HG03439 (cell line): Measurements from ENCODE around the gene YTHDF1.
"Not testable (repeated sequence)": the region's sequence is repeated elsewhere in the genome, so short reads cannot be mapped to it uniquely, and the experiment has no call there.

Experiments used
- ATAC-seq: cut with Tn5 transposase; IDR thresholded peaks from one replicate; pipeline ENCODE4 v1.9.1; 2021; ENCODE audit warnings: mild to moderate bottlenecking, moderate library complexity; ENCODE audit not compliant: unreplicated experiment

Gene YTHDF1

DNA sequence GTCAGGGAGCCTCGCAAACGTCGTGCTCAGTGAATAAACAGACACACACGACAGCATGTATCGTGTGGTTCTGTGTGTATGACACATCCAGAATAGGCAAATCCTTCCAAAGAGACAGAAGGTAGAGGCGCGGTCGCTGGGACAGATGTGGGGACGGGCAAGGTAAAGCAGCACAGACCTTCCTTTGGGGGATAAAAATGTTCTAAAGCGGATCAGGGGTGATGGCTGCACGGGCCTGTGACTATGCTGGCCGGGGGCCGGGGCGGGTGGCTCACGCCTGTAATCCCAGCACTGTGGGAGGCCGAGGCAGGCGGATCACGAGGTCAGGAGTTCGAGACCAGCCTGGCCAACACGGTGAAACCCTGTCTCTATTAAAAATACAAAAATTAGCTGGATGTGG is 56.7 kb downstream of the YTHDF1 start:
- not testable (repeated sequence) for ATAC-seq

DNA sequence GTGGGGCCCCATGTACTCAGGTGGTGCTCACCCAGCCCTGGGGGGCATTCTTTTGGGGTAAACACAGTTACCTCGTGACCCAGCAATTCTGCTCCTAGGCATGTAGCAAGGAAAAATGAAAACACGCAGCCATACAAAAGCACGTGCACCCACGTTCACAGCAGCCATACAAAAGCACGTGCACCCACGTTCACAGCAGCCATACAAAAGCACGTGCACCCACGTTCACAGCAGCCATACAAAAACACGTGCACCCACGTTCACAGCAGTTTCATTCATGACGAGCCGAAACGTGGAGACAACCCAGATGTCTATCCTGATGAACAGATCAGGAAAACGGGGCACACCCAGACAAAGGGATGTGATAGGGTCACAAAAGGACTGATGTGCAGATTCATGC is 57.1 kb downstream of the YTHDF1 start:
- no peak for ATAC-seq

DNA sequence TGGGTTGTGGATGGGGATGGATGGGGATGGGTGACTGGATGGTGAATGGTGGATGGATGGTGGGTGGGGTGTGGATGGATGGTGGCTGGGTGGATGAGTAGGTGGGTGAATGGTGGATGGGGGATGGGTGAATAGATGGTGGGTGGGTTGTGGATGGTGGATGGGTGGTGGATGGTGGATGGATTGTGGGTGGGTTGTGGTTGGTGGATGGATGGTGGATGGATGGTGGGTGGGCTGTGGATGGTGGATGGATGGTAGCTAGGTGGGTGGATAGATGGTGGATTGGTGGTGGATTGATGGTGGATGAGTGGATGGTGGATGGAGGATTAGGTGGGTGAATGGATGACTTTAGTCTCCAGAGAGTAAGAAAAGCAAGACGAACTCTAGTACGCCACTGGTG is 57.6 kb downstream of the YTHDF1 start:
- no peak for ATAC-seq

DNA sequence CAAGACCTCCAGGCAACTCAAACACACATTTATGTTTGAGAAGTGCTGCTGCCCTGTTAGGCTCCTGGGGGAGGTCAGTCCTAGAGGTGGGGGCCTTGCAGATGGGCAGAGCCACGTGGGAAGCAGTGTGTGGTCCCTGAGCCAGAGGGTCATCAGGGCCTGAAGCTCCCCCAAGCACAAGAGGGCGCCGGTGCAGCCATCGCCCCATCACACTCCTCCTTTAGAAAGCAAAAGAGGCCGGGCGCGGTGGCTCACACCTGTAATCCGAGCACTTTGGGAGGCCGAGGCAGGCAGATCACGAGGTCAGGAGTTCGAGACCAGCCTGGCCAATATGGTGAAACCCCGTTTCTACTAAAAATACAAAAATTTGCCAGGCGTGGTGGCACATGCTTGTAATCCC is 58.5 kb downstream of the YTHDF1 start:
- ATAC-seq: not testable (repeated sequence)

DNA sequence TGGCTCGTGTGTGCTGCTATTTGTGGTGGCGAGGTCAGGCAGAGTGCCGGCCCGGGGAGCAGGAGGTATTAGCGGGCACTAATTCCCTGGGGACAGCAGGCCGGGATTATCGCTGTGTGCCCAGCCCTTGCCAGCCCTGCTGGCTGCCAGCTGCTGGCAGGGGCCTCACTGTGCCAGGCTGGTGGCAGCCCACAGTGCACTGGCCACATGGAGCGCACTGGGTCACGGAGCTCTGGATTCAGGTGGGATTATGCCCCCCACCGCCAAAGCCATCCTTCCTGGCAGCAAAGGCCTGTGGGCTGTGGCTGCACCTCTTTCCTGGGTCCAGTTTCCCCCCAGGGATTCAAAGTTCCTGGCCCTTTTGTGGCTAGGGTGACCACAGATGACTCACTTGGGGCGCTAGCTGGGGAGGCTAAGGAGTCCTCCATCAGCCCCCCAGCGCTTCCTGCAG is 59.7 kb downstream of the YTHDF1 start:
- no peak for ATAC-seq

GRCh38 chr20:63155266-63156165 is 60.4 kb downstream of the YTHDF1 start:
- no peak for ATAC-seq

DNA sequence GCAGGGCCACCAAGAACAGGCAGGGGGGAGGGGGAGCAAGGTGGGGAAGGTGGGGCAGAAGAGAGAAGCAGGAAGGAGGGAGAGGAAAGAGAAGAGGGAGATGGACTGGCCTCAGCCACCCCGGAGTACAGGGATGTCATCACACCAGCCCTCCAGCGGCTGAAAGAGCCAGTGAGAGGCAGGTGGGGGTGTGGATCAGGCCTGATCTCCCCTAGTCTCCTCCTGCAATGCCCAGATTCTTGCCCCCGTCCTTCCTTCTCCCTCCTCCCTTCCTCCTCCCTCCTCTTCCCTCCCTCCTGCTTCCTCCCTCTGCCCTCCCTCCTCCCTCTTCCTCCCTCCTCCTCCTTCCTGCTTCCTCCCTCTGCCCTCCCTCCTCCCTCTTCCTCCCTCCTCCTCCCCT is 61.5 kb downstream of the YTHDF1 start:
- no peak for ATAC-seq

GRCh38 chr20:63153254-63154221 is 62.4 kb downstream of the YTHDF1 start:
- ATAC-seq: no peak

GRCh38 chr20:63152322-63153253 is 63.3 kb downstream of the YTHDF1 start:
- no peak for ATAC-seq

DNA sequence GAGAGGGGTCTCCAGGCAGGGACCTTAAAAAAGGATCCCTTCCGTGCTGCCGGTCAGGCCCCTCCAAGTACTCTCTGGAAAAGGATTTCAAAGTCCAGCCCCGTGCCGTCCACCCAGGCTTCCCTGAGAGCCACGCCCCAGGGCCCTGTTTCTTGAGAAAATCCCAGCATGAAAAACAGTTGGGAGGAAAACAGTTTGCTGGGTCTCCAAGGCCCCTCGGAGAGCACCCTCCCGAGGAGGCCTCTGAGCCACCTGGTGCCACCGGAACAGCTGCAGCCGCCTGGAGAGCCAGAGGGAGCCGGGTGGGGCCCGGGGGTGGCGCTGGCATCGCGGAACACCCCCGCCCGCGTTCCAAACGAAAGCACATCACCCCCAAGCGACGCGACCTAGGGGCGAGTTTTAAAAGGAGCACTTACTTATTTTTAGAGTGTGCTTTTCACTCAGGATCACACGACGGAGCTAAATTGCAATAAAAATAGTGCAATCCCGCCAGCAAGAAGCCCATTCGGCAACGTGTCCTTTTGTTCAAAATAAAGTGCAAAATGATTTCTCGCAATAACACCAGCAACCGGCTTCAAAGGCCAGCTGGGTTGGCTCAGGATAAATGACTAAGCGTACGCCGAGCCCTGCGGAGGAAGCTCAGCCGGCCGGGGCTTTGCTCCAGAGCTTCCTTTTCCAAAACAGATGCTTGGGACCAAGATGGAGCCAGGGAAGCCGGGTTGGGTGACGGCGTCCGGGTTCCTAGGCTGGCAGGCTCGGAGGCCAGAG is 64.2 kb downstream of the YTHDF1 start:
- ATAC-seq: no peak

DNA sequence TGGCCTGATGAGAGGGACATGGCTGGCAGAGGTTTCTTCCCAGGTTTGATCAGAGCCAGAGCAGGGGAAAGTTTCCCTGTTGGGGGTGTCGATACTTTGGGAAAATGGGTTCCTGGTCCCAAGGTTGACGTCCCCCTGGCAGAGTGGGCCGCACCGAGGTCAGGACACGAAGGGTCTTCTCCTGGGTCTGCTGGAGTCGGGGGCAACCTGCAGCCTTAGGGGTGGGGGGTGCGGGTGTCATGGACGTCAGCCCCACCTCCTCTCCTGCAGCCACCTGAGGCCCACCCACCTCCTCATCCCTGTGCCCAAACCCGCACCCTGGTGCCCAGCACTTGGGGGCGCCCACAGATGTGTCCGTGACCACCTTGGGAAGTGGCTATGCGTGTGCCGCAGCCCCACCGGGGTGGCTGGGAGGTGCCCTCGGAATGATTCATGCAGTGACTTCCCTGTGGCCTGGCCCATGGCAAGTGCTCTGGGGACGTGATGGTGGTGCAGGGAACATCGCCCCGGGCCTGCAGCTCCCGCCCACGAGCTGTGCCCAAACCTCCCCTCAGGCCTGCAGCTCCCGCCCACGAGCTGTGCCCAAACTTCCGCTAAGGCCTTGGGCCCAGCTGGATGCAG is 64.9 kb downstream of the YTHDF1 start:
- no peak for ATAC-seq

DNA sequence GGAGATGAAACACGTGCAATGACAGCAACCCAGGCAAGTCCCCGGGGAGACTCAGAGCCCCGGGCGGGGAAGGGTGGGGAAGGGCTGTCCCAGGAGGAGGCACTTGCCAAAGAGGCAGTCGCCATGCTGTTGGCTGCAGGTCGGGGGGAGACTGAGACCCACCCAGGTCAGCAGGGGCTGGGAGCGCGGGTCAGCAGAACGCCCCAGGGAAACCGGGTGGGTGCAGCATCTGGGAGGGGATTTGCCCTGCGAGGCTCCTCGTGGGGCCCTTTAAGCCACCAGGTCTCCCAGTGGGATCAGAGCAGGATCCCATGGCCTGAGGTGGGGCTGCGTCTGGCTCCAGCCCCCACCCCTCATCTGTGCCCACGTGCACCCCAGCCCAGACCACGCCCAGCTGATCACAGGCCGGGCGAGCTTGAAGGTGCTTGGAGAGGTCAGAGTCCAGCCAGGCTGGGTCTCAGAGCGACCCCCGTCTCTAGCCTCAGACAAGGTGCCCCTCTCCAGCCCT is 65.5 kb downstream of the YTHDF1 start:
- ATAC-seq: no peak

DNA sequence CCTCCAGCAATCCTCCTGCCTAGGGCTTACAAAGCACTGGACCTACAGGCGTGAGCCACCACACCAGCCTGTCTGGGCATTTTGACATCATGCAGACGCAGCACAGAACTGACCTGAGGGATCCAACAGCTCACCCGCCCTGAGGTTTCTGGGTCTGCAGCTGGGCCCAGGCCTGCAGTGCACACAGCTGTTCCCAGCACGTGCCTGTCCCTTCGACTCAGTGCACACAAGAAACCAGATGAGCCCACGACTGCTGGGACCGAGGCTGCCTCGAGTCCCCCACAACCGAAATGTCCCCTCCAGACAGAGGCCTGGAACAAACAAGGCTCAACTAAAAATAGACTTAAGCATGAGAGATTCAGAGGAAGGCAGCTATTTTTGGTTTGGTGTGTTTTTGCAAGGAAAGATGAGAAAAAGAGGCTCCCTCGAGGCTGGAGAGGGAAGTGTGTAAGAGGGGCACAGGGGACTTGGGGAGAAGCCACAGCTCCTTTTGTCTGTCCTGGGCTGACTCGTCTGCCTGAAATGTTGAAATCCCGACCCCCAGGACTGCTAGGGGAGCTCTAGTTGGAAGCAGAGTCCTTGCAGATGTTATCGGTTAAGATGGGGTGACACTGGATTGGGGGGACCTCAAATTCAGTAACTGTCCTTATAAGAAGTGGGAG is 66.3 kb downstream of the YTHDF1 start:
- no peak for ATAC-seq

- no peak for ATAC-seq
Measured at GRCh38 chr20:63148696-63149095, 67.2 kb downstream of the YTHDF1 start.

DNA sequence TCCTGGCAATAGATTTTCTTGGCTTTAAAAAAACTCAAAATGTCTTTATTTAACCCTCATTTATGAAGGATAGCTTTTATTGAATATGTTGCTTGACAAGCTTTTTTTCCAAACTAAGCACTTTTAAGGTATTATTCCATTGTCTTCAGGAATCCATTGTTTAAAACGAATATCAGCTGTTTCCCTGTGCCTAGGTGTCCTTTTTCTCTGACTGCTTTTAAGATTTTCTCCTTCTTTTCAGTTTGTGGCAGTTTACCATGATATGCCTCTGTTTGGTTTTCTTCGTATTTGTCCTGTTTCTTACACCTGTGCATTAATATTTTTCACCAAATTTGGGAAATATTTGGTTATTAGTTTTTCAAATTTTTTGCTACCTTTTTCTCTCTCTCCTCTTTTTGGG is 68.4 kb downstream of the YTHDF1 start:
- ATAC-seq: no peak
